KMS-11 (cell line): Measurements from ENCODE around the gene PDZRN3.

Source experiments
- H2AFZ ChIP-seq: fragments of 200-600 bp; sonication (generic); 2 replicates; pipeline ENCODE4 v1.6.1; 2016; ENCODE audit warnings: antibody characterized with exemption, mixed run types, low read depth
- H3K27ac ChIP-seq: fragments of 200-600 bp; sonication (generic); 2 replicates; pipeline ENCODE4 v1.6.1; 2016; ENCODE audit warnings: mild to moderate bottlenecking, mixed run types
- H3K27me3 ChIP-seq: fragments of 200-600 bp; sonication (generic); 2 replicates; pipeline ENCODE4 v1.6.1; 2017; ENCODE audit warnings: mild to moderate bottlenecking, low read depth, mixed run types, moderate library complexity; ENCODE audit not compliant: insufficient read depth
- H3K36me3 ChIP-seq: fragments of 200-600 bp; sonication (generic); 2 replicates; pipeline ENCODE4 v1.6.1; 2017; ENCODE audit warnings: mild to moderate bottlenecking, mixed run types; ENCODE audit not compliant: insufficient read depth
- H3K4me1 ChIP-seq: fragments of 200-600 bp; sonication (generic); 2 replicates; pipeline ENCODE4 v1.6.1; 2016; ENCODE audit warnings: mild to moderate bottlenecking, low read depth, mixed run types; ENCODE audit not compliant: poor library complexity, severe bottlenecking
- H3K4me2 ChIP-seq: fragments of 200-600 bp; sonication (generic); 2 replicates; pipeline ENCODE4 v1.7.0; 2016; ENCODE audit warnings: mild to moderate bottlenecking, mixed run types
- H3K4me3 ChIP-seq: fragments of 200-600 bp; sonication (generic); IDR thresholded peaks from 2 replicates; pipeline ENCODE4 v1.6.1; 2017; ENCODE audit warnings: low read depth, low read length, mixed read lengths; ENCODE audit not compliant: insufficient read depth
- H3K79me2 ChIP-seq: fragments of 200-600 bp; sonication (generic); 2 replicates; pipeline ENCODE4 v1.6.1; 2016; ENCODE audit warnings: low read depth, mixed run types; ENCODE audit not compliant: insufficient read depth
- H3K9ac ChIP-seq: fragments of 200-600 bp; sonication (generic); 2 replicates; pipeline ENCODE4 v1.6.1; 2016; ENCODE audit warnings: mild to moderate bottlenecking, mixed run types
- H4K20me1 ChIP-seq: fragments of 200-600 bp; sonication (generic); 2 replicates; pipeline ENCODE4 v1.6.1; 2016; ENCODE audit warnings: mild to moderate bottlenecking, mixed run types; ENCODE audit not compliant: insufficient read depth
- CTCF ChIP-seq: fragments of 200-600 bp; sonication (generic); conservative IDR thresholded peaks from 2 replicates; pipeline ENCODE4 v1.6.1; 2017; ENCODE audit warnings: low read depth, mild to moderate bottlenecking, antibody characterized with exemption, low read length, moderate library complexity, mixed read lengths

The PDZRN3 gene

DNA sequence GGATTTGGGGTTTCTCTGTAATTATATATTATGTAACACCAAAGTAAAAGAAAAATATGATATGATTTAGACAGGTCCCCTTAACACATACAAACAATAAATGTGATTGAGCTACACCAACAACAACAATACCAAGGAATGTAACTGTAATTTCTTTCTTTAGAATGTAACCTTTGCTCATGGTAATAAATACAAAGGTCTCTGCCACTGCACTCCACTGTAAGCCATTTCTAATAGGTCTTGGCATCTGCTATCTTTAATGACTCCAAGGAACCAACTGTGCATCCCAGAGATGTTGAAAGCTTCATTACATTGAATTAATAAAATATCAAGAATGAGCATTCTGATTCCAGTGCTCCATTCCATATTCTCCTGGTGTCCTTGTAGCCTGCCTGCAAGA lies 88.8 kb downstream of the PDZRN3 start:
- H3K36me3 ChIP-seq, result no peaks in the 10 kb centered on the region
- no peak overlapping the region for H2AFZ ChIP-seq
- no peak overlapping the region for H3K9ac ChIP-seq
- no peaks in the 10 kb centered on the region for H3K4me1 ChIP-seq
- H3K4me3 ChIP-seq, result no peak overlapping the region
- no peaks in the 10 kb centered on the region for H4K20me1 ChIP-seq
- no peak for TF ChIP-seq CTCF
- no peaks in the 10 kb centered on the region for H3K79me2 ChIP-seq
- H3K4me2 ChIP-seq, result no peak overlapping the region
- no peaks in the 10 kb centered on the region for H3K27me3 ChIP-seq
- no peak overlapping the region for H3K27ac ChIP-seq

DNA sequence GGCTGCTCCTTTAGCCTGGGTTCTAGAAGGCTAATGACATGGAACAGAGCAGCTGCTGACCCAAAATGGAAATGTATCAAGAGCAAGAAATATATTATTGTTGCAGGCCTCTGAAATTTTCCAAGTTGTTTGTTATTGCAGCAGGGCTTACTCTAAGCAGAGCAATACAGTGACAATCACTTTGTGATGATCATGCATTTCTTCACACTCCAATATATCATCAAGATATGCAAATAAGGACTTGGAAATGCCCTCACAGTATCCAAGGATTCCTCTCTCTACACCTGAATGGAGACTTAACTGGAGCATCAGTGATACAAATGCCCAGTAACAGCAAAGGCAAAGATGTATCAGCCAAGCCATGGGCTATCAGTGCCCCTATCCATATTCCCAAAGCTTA lies 89.6 kb downstream of the PDZRN3 start:
- Histone ChIP-seq H2AFZ (no peak overlapping the region), H3K36me3 (no peaks in the 10 kb centered on the region), H3K4me1 (no peaks in the 10 kb centered on the region), H3K27me3 (no peaks in the 10 kb centered on the region), H3K27ac (no peak overlapping the region), H3K9ac (no peak overlapping the region), H3K4me2 (no peak overlapping the region), H3K4me3 (no peak overlapping the region), H4K20me1 (no peaks in the 10 kb centered on the region), H3K79me2 (no peaks in the 10 kb centered on the region)
- TF ChIP-seq CTCF, result no peak

DNA sequence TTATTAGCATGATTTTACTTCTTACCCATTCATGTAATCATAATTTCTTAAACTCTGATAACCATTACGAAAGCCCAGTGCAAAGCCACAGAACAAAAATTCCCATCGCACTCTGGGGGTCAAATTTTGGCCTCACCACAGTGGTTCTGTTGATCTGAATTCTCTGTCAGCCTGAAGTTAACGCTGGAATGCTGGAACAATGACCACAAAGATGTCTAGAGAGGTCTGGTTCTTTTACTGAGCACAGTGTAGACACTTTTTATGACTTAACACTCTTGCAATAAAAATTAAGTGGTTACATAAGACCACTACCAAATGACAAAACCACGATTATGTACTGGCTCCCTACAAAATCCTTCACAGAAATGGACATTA lies 94.7 kb downstream of the PDZRN3 start:
- Histone ChIP-seq H3K27me3 (no peaks in the 10 kb centered on the region), H3K36me3 (no peaks in the 10 kb centered on the region), H4K20me1 (no peaks in the 10 kb centered on the region), H2AFZ (no peak overlapping the region), H3K9ac (no peak overlapping the region), H3K79me2 (no peaks in the 10 kb centered on the region), H3K27ac (no peak overlapping the region), H3K4me1 (no peaks in the 10 kb centered on the region), H3K4me2 (no peak overlapping the region), H3K4me3 (no peak overlapping the region)
- TF ChIP-seq CTCF, result no peak

GRCh38 chr3:73529308-73530021 lies 95.3 kb downstream of the PDZRN3 start:
- Histone ChIP-seq H3K27me3 (no peaks in the 10 kb centered on the region), H3K4me2 (no peak overlapping the region), H3K36me3 (no peaks in the 10 kb centered on the region), H2AFZ (no peak overlapping the region), H3K9ac (no peak overlapping the region), H3K4me3 (no peak overlapping the region), H3K4me1 (no peaks in the 10 kb centered on the region), H4K20me1 (no peaks in the 10 kb centered on the region), H3K79me2 (no peaks in the 10 kb centered on the region), H3K27ac (no peak overlapping the region)
- no peak for TF ChIP-seq CTCF
